HEK293 (cell line): ENCODE data around the gene DBN1.

Experiments used
- CTCF ChIA-PET: fragments of 350-600 bp; formaldehyde crosslinking; extraction: SDS; loops from one replicate; lab custom pipeline; 2021; ENCODE audit warnings: antibody characterized with exemption; lab: Yijun Ruan, JAX
- POLR2A ChIA-PET: fragments of 300-600 bp; formaldehyde crosslinking; extraction: SDS; loops from one replicate; lab custom pipeline; 2020; ENCODE audit warnings: antibody characterized with exemption, inconsistent platforms; lab: Yijun Ruan, JAX
- H3K27ac ChIP-seq: fragments of 200-500 bp; sonication (Bioruptor generic); 2 replicates; pipeline ENCODE4 v1.5.1; 2014; ENCODE audit warnings: low read depth, low read length, control low read depth, inconsistent platforms; ENCODE audit errors: extremely low read depth
- H3K36me3 ChIP-seq, 2 experiments: fragments of 200-500 bp in 1 of 2; sonication (Bioruptor generic) in 1 of 2; 1 replicate in 1 of 2; 2 replicates in 1 of 2; pipeline ENCODE4 v1.5.1; 2014 to 2017; ENCODE audit warnings: inconsistent platforms in 2 of 2, low read length in 2 of 2; ENCODE audit not compliant: control insufficient read depth in 2 of 2, insufficient read depth in 1 of 2
- H3K4me1 ChIP-seq: fragments of 200-500 bp; sonication (Bioruptor generic); 2 replicates; pipeline ENCODE4 v1.5.1; 2014; ENCODE audit warnings: mild to moderate bottlenecking, low read length, inconsistent platforms; ENCODE audit not compliant: control insufficient read depth, insufficient read depth
- H3K4me3 ChIP-seq: 2 replicates; pipeline ENCODE4 v1.5.1; 2011; ENCODE audit warnings: low read depth, mild to moderate bottlenecking, control low read depth, low read length, moderate library complexity
- H3K9me3 ChIP-seq: fragments of 200-500 bp; sonication (Bioruptor generic); 2 replicates; pipeline ENCODE4 v1.5.1; 2014; ENCODE audit warnings: low read depth, low read length, inconsistent platforms; ENCODE audit not compliant: control insufficient read depth, insufficient read depth
- EGR2 ChIP-seq: fragments of 450-650 bp; formaldehyde crosslinking; IDR thresholded peaks from 2 replicates; pipeline ENCODE4 v1.5.1; 2016; ENCODE audit warnings: low read depth, missing biosample characterization, missing genetic modification characterization
- INSM2 ChIP-seq: fragments of 450-650 bp; formaldehyde crosslinking; IDR thresholded peaks from 2 replicates; pipeline ENCODE4 v1.5.1; 2016; ENCODE audit warnings: missing biosample characterization, missing genetic modification characterization
- KLF10 ChIP-seq: fragments of 450-650 bp; IDR thresholded peaks from 2 replicates; pipeline ENCODE4 v1.5.1; 2018; ENCODE audit warnings: missing biosample characterization, mild to moderate bottlenecking, missing genetic modification characterization
- PRDM2 ChIP-seq: fragments of 450-650 bp; formaldehyde crosslinking; IDR thresholded peaks from 2 replicates; pipeline ENCODE4 v1.5.1; 2016; ENCODE audit warnings: missing biosample characterization, missing genetic modification characterization, borderline replicate concordance
- TSHZ1 ChIP-seq: fragments of 450-650 bp; formaldehyde crosslinking; IDR thresholded peaks from 2 replicates; pipeline ENCODE4 v1.5.1; 2016; ENCODE audit warnings: missing biosample characterization, missing genetic modification characterization, borderline replicate concordance
- ZBTB8A ChIP-seq: fragments of 450-650 bp; formaldehyde crosslinking; IDR thresholded peaks from 2 replicates; pipeline ENCODE4 v1.5.1; 2016; ENCODE audit warnings: missing biosample characterization, missing genetic modification characterization
- ZEB2 ChIP-seq: fragments of 450-650 bp; formaldehyde crosslinking; IDR thresholded peaks from 2 replicates; pipeline ENCODE4 v1.5.1; 2016; ENCODE audit warnings: missing biosample characterization, missing genetic modification characterization
- ZNF146 ChIP-seq: fragments of 450-650 bp; formaldehyde crosslinking; IDR thresholded peaks from 2 replicates; pipeline ENCODE4 v1.5.1; 2016; ENCODE audit warnings: missing biosample characterization, missing genetic modification characterization
- ZNF280D ChIP-seq: fragments of 450-650 bp; formaldehyde crosslinking; IDR thresholded peaks from 2 replicates; pipeline ENCODE4 v1.5.1; 2016; ENCODE audit warnings: missing biosample characterization, missing genetic modification characterization
- ZNF292 ChIP-seq: fragments of 450-650 bp; formaldehyde crosslinking; IDR thresholded peaks from 2 replicates; pipeline ENCODE4 v1.5.1; 2016; ENCODE audit warnings: low read depth, missing biosample characterization, missing genetic modification characterization, borderline replicate concordance
- ZNF341 ChIP-seq: fragments of 450-650 bp; formaldehyde crosslinking; IDR thresholded peaks from 2 replicates; pipeline ENCODE4; 2016; ENCODE audit warnings: low read depth, missing biosample characterization, missing genetic modification characterization
- ZNF394 ChIP-seq: fragments of 450-650 bp; formaldehyde crosslinking; IDR thresholded peaks from 2 replicates; pipeline ENCODE4 v1.5.1; 2016; ENCODE audit warnings: missing biosample characterization, missing genetic modification characterization, mild to moderate bottlenecking, moderate library complexity, borderline replicate concordance
- ZNF488 ChIP-seq: fragments of 450-650 bp; formaldehyde crosslinking; IDR thresholded peaks from 2 replicates; pipeline ENCODE4 v1.5.1; 2016; ENCODE audit warnings: missing biosample characterization, missing genetic modification characterization
- ZNF549 ChIP-seq: fragments of 450-650 bp; IDR thresholded peaks from 2 replicates; pipeline ENCODE4 v1.5.1; 2018; ENCODE audit warnings: missing biosample characterization, missing genetic modification characterization, mild to moderate bottlenecking, inconsistent platforms, moderate library complexity
- ZNF560 ChIP-seq: fragments of 450-650 bp; formaldehyde crosslinking; IDR thresholded peaks from 2 replicates; pipeline ENCODE4 v1.5.1; 2017; ENCODE audit warnings: missing biosample characterization, missing genetic modification characterization, borderline replicate concordance
- ZNF561 ChIP-seq: fragments of 450-650 bp; IDR thresholded peaks from 2 replicates; pipeline ENCODE4 v1.5.1; 2018; ENCODE audit warnings: missing biosample characterization, missing genetic modification characterization, borderline replicate concordance
- ZNF610 ChIP-seq: fragments of 450-650 bp; formaldehyde crosslinking; IDR thresholded peaks from 2 replicates; pipeline ENCODE4 v1.5.1; 2016; ENCODE audit warnings: missing biosample characterization, missing genetic modification characterization, borderline replicate concordance
- ZNF664 ChIP-seq: fragments of 450-650 bp; formaldehyde crosslinking; IDR thresholded peaks from 2 replicates; pipeline ENCODE4 v1.5.1; 2016; ENCODE audit warnings: missing biosample characterization, missing genetic modification characterization

Gene DBN1

GRCh38 chr5:177468685-177469628 is 4.5 kb downstream of the DBN1 start (continued):
- TF ChIP-seq ZNF560 (tag by site-specific recombination) = no peak

GRCh38 chr5:177468329-177468684 is 5.1 kb downstream of the DBN1 start:
- H3K36me3 ChIP-seq = peaks cover 15 to 67% of the 10 kb centered on the region in 2 experiments; a peak in 2 of 3 replicates
- CTCF ChIA-PET = interaction anchor here (0.9 kb wide), 1 partner anchor 33 kb away, joined by 3 read pairs; no protein-coding TSS in a partner anchor
- POLR2A ChIA-PET = interaction anchor here (0.6 to 7.3 kb wide), 4 partner anchors 10 to 129 kb away, joined by 4 to 102 read pairs (median 14); partner anchors contain the start of gene PDLIM7

More at GRCh38 chr5:177468329-177468684, 5.1 kb downstream of the DBN1 start:
- Histone ChIP-seq H3K9me3 (no peaks in the 10 kb centered on the region), H3K27ac (no peak overlapping the region), H3K4me1 (peaks cover 4% of the 10 kb centered on the region), H3K4me3 (no peak overlapping the region)
- TF ChIP-seq ZNF341 (tag by site-specific recombination) = no peak
- no peak for TF ChIP-seq ZNF292 (tag by site-specific recombination)
- TF ChIP-seq ZNF664 (tag by site-specific recombination) = no peak
- no peak for TF ChIP-seq TSHZ1 (tag by site-specific recombination)
- TF ChIP-seq PRDM2 (tag by site-specific recombination) = no peak
- TF ChIP-seq EGR2 = no peak
- no peak for TF ChIP-seq ZNF394 (tag by site-specific recombination)
- TF ChIP-seq ZNF610 (tag by site-specific recombination) = no peak
- TF ChIP-seq KLF10 (tag by site-specific recombination) = no peak
- no peak for TF ChIP-seq ZNF488 (tag by site-specific recombination)
- TF ChIP-seq ZNF549 (tag by site-specific recombination) = no peak
- TF ChIP-seq ZNF561 (tag by site-specific recombination) = no peak
- no peak for TF ChIP-seq ZEB2 (tag by site-specific recombination)
- TF ChIP-seq ZNF146 (tag by site-specific recombination) = no peak
- TF ChIP-seq ZBTB8A = no peak
- TF ChIP-seq ZNF280D (tag by site-specific recombination) = no peak
- no peak for TF ChIP-seq INSM2 (tag by site-specific recombination)
